ENCODE results near the gene OR2T12. TPM values are rescaled to one million over a fixed set of nuclear protein-coding genes. Genes with fewer than 3 reads are reported as not detected.
"Not testable (repeated sequence)": the region's sequence is repeated elsewhere in the genome, so short reads cannot be mapped to it uniquely, and the experiment has no call there.

OR2T12 gene
- total RNA-seq, 1 experiment from 2014 or later = not detected

DNA sequence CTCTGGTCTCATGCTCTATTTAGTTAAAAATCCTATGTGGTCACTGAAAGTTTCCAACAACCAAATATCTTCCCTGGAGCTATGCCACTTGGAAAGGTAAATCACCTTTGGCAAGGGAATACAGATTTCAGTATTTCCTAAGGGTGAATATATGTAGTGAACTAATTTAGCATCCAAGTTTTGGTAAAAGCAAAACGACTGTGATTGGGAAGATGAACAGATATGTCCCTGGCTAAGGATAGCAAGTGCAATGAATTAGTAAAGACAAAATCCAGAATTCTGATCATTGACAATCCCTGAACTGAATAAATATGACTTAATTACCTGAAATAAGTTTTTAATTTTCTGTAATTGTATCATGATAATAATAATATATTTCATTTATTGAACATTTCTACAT, 25.3 kb downstream of the OR2T12 start, which contains the start of gene OR2T33:
Gene OR2T33, minus strand, starts transcription at position 101 of the 400 bp plus-strand sequence. CDS start 4,162 bp downstream, outside the sequence.
- ChIA-PET CTCF (no interaction called here), RAD21 (ENCODE audit: low non-redundant PET in 1 of 2, low total read pairs in 2 of 2, uncharacterized antibody in 2 of 2, unreplicated experiment in 2 of 2) (no interaction called here), POLR2A (no interaction called here)
- no peak within 1 kb of the TSS for H3K27ac ChIP-seq (ENCODE audit: low read depth, low read length)
- BruUV-seq (replicated peaks) = no TSS peak
- no peak for ATAC-seq
- H3K4me3 ChIP-seq (replicated peaks in 1 of 2; ENCODE audit: low read depth in 1 of 2, low read length in 2 of 2) = no peak within 1 kb of the TSS
- no peaks in the 10 kb centered on the region for H3K27me3 ChIP-seq (ENCODE audit: insufficient read depth, low read length)
- no peak within 1 kb of the TSS for H2AFZ ChIP-seq (ENCODE audit: low read depth, low read length, poor library complexity, severe bottlenecking)
- no peaks in the 10 kb centered on the region for H3K79me2 ChIP-seq (ENCODE audit: insufficient read depth, low read length)
- no peaks in the 10 kb centered on the region for H4K20me1 ChIP-seq (ENCODE audit: insufficient read depth)
- intact Hi-C loops (cut with micrococcal nuclease) = no loop called here
- H3K9me3 ChIP-seq (ENCODE audit: control insufficient read depth in 1 of 2, insufficient read depth in 1 of 2, low read depth in 1 of 2, low read length in 2 of 2) = peaks cover 3 to 13% of the 10 kb centered on the region in 2 experiments; a peak in 2 of 4 replicates
- no peak for DNase-seq (ENCODE audit: low read depth, low spot score)
- no peaks in the 10 kb centered on the region for H3K9me2 ChIP-seq (ENCODE audit: insufficient read depth)
- no peaks in the 10 kb centered on the region for H3K36me3 ChIP-seq (ENCODE audit: control insufficient read depth in 1 of 2, insufficient read depth in 2 of 2, low read length in 2 of 2)
- H3K4me1 ChIP-seq (ENCODE audit: control insufficient read depth in 1 of 2, insufficient read depth in 2 of 2, low read length in 2 of 2) = no peaks in the 10 kb centered on the region
- no peak within 1 kb of the TSS for H3K4me2 ChIP-seq (ENCODE audit: low read length)
- no peak within 1 kb of the TSS for H3K9ac ChIP-seq (ENCODE audit: low read length)
- TF ChIP-seq, protein P1, sequence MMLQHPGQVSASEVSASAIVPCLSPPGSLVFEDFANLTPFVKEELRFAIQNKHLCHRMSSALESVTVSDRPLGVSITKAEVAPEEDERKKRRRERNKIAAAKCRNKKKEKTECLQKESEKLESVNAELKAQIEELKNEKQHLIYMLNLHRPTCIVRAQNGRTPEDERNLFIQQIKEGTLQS (IDR thresholded peaks at IDR 0.05) = no peak
- no peak for TF ChIP-seq CEBPB (IDR thresholded peaks at IDR 0.05; ENCODE audit: low read depth)

DNA sequence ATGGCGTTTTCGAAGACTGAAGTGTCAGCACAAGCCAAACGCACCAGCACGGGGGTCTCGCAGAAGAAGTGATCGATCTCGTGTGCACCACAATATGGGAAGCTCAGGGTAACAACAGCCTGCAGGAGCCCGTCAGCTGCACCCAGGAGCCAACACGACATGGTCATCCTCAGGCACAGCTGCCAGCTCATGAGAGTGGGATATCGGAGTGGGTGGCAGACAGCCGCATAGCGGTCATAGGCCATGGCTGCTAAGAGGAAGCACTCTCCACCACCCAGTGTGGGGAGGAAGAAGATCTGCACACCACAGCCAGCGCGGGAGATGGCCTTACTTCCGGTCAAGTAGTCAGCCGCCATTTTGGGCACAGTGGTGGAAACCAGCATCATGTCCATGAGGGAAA, 30.0 kb downstream of the OR2T12 start:
- H3K4me2 ChIP-seq (ENCODE audit: low read length); H4K20me1 ChIP-seq (ENCODE audit: insufficient read depth); H3K27ac ChIP-seq (ENCODE audit: low read depth, low read length); RAD21 ChIA-PET (ENCODE audit: low non-redundant PET in 1 of 2, low total read pairs in 2 of 2, uncharacterized antibody in 2 of 2, unreplicated experiment in 2 of 2); BruUV-seq (replicated peaks); ATAC-seq; H2AFZ ChIP-seq (ENCODE audit: low read depth, low read length, poor library complexity, severe bottlenecking); H3K27me3 ChIP-seq (ENCODE audit: insufficient read depth, low read length); DNase-seq (ENCODE audit: low read depth, low spot score); H3K4me3 ChIP-seq (replicated peaks in 1 of 2; ENCODE audit: low read depth in 1 of 2, low read length in 2 of 2); H3K36me3 ChIP-seq (ENCODE audit: control insufficient read depth in 1 of 2, insufficient read depth in 2 of 2, low read length in 2 of 2); CTCF ChIA-PET; H3K4me1 ChIP-seq (ENCODE audit: control insufficient read depth in 1 of 2, insufficient read depth in 2 of 2, low read length in 2 of 2); POLR2A ChIA-PET; H3K9me2 ChIP-seq (ENCODE audit: insufficient read depth); H3K79me2 ChIP-seq (ENCODE audit: insufficient read depth, low read length); intact Hi-C loops (cut with micrococcal nuclease); H3K9ac ChIP-seq (ENCODE audit: low read length); H3K9me3 ChIP-seq (ENCODE audit: control insufficient read depth in 1 of 2, insufficient read depth in 1 of 2, low read depth in 1 of 2, low read length in 2 of 2): not testable (repeated sequence)

DNA sequence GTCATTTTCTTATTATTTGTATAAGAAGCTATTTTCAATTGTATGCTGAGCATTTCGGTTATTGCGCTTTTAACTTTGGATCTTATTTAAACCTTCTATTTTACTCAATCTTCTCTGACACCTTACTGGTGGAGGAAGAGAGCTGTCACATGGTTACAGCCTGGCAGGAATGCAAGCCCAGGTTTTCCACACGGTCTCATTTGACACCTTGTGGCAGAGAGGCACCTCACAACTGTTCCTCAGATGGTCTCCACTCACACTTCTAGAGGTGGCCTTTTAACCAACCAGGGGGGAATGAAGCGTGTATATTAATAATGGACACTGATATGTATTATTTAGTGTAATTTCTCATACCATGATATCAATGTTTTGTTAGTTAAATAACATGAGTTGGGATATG, 35.0 kb downstream of the OR2T12 start:
- Histone ChIP-seq H3K9me2 (ENCODE audit: insufficient read depth) (no peaks in the 10 kb centered on the region), H3K9me3 (ENCODE audit: control insufficient read depth in 1 of 2, insufficient read depth in 1 of 2, low read depth in 1 of 2, low read length in 2 of 2) (peaks cover 0 to 6% of the 10 kb centered on the region in 2 experiments; a peak in 3 of 4 replicates), H3K9ac (ENCODE audit: low read length) (no peak overlapping the region), H3K4me3 (replicated peaks in 1 of 2; ENCODE audit: low read depth in 1 of 2, low read length in 2 of 2) (no peak overlapping the region), H3K79me2 (ENCODE audit: insufficient read depth, low read length) (no peaks in the 10 kb centered on the region), H3K4me2 (ENCODE audit: low read length) (no peak overlapping the region), H3K27me3 (ENCODE audit: insufficient read depth, low read length) (no peaks in the 10 kb centered on the region), H3K36me3 (ENCODE audit: control insufficient read depth in 1 of 2, insufficient read depth in 2 of 2, low read length in 2 of 2) (no peaks in the 10 kb centered on the region; a peak in 1 of 4 replicates), H2AFZ (ENCODE audit: low read depth, low read length, poor library complexity, severe bottlenecking) (no peak overlapping the region), H3K4me1 (ENCODE audit: control insufficient read depth in 1 of 2, insufficient read depth in 2 of 2, low read length in 2 of 2) (no peaks in the 10 kb centered on the region), H4K20me1 (ENCODE audit: insufficient read depth) (no peaks in the 10 kb centered on the region), H3K27ac (ENCODE audit: low read depth, low read length) (no peak overlapping the region)
- DNase-seq (ENCODE audit: low read depth, low spot score) (no peak), ATAC-seq (no peak)
- ChIA-PET RAD21 (ENCODE audit: low non-redundant PET in 1 of 2, low total read pairs in 2 of 2, uncharacterized antibody in 2 of 2, unreplicated experiment in 2 of 2) (no interaction called here), POLR2A (no interaction called here), CTCF (no interaction called here)
- no TSS peak for BruUV-seq (replicated peaks)
- intact Hi-C loops (cut with micrococcal nuclease) = no loop called here
- TF ChIP-seq EGR1 (IDR thresholded peaks at IDR 0.05; ENCODE audit: low read depth) (no peak), POLR2A (IDR thresholded peaks at IDR 0.05; ENCODE audit: borderline replicate concordance, extremely low read depth, insufficient read depth, insufficient read length) (no peak), ZNF274 (IDR thresholded peaks at IDR 0.05; ENCODE audit: low read depth, low read length) (no peak), SRF (IDR thresholded peaks at IDR 0.05; ENCODE audit: low read depth) (no peak), POLR2AphosphoS5 (IDR thresholded peaks at IDR 0.05; ENCODE audit: low read depth, low read length) (no peak), CEBPB (IDR thresholded peaks at IDR 0.05; ENCODE audit: low read depth) (no peak), EZH2phosphoT487 (IDR thresholded peaks at IDR 0.05; ENCODE audit: borderline replicate concordance) (no peak), CBX3 (IDR thresholded peaks at IDR 0.05; ENCODE audit: low read depth) (no peak), YY1 (IDR thresholded peaks at IDR 0.05; ENCODE audit: extremely low read depth, insufficient replicate concordance, low read depth, low read length) (no peak), JUND (IDR thresholded peaks at IDR 0.05) (no peak), SIN3A (IDR thresholded peaks at IDR 0.05; ENCODE audit: low read depth) (no peak), TCF7L2 (IDR thresholded peaks at IDR 0.05; ENCODE audit: borderline replicate concordance, extremely low read depth, insufficient read depth, insufficient read length) (no peak)
- TF ChIP-seq, protein P2, sequence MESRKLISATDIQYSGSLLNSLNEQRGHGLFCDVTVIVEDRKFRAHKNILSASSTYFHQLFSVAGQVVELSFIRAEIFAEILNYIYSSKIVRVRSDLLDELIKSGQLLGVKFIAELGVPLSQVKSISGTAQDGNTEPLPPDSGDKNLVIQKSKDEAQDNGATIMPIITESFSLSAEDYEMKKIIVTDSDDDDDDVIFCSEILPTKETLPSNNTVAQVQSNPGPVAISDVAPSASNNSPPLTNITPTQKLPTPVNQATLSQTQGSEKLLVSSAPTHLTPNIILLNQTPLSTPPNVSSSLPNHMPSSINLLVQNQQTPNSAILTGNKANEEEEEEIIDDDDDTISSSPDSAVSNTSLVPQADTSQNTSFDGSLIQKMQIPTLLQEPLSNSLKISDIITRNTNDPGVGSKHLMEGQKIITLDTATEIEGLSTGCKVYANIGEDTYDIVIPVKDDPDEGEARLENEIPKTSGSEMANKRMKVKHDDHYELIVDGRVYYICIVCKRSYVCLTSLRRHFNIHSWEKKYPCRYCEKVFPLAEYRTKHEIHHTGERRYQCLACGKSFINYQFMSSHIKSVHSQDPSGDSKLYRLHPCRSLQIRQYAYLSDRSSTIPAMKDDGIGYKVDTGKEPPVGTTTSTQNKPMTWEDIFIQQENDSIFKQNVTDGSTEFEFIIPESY (IDR thresholded peaks at IDR 0.05; ENCODE audit: extremely low read depth, insufficient replicate concordance, low read length) = no peak

All from HCT116 (cell line).